ENCODE results near the gene ETFA.

ETFA gene

GRCh38 chr15:76209523-76209922 is 101.7 kb downstream of the ETFA start:
- no peak for DNase-seq

GRCh38 chr15:76208786-76209424 is 102.4 kb downstream of the ETFA start:
- DNase-seq, result no peak

GRCh38 chr15:76208084-76208785 is 103.0 kb downstream of the ETFA start:
- no peak for DNase-seq

- no peak for DNase-seq
These were observed 104.8 kb downstream of the ETFA start for GRCh38 chr15:76206325-76206976.

- DNase-seq, result no peak
These were observed 106.3 kb downstream of the ETFA start for GRCh38 chr15:76204916-76205460.

GRCh38 chr15:76204109-76204845 is 107.0 kb downstream of the ETFA start:
- DNase-seq, result no peak

GRCh38 chr15:76203346-76204108 is 107.7 kb downstream of the ETFA start:
- DNase-seq, result no peak

GRCh38 chr15:76201536-76202255 is 109.6 kb downstream of the ETFA start:
- DNase-seq, result no peak

- DNase-seq, result no peak
These were observed 110.6 kb downstream of the ETFA start for GRCh38 chr15:76200641-76201105.

GRCh38 chr15:76200083-76200465 is 111.2 kb downstream of the ETFA start:
- DNase-seq, result no peak

- DNase-seq, result no peak
These were observed 111.9 kb downstream of the ETFA start for GRCh38 chr15:76199106-76200082.

GRCh38 chr15:76198456-76199105 is 112.7 kb downstream of the ETFA start:
- no peak for DNase-seq

GRCh38 chr15:76197703-76198455 is 113.4 kb downstream of the ETFA start:
- no peak for DNase-seq

GRCh38 chr15:76196269-76197231 is 114.7 kb downstream of the ETFA start:
- DNase-seq, result no peak

GRCh38 chr15:76195506-76196268 is 115.6 kb downstream of the ETFA start:
- no peak for DNase-seq

GRCh38 chr15:76193934-76194333 is 117.3 kb downstream of the ETFA start:
- DNase-seq, result no peak

- DNase-seq, result no peak
These were observed 118.6 kb downstream of the ETFA start for GRCh38 chr15:76192715-76193114.
